HEK293 (cell line): ENCODE results near the gene THRAP3.

ENCODE experiments used
- ATF2 ChIP-seq: fragments of 450-650 bp; formaldehyde crosslinking; IDR thresholded peaks from 2 replicates; pipeline ENCODE4 v1.5.1; 2016; ENCODE audit warnings: missing biosample characterization, missing genetic modification characterization, low read depth
- CTCF ChIP-seq: fragments of 450-650 bp; formaldehyde crosslinking; IDR thresholded peaks from 2 replicates; pipeline ENCODE4 v1.5.1; 2016; ENCODE audit warnings: missing biosample characterization, missing genetic modification characterization
- REST ChIP-seq: fragments of 450-650 bp; formaldehyde crosslinking; IDR thresholded peaks from 2 replicates; pipeline ENCODE4 v1.5.1; 2016; ENCODE audit warnings: missing biosample characterization, missing genetic modification characterization
- SP2 ChIP-seq: fragments of 450-650 bp; formaldehyde crosslinking; IDR thresholded peaks from 2 replicates; pipeline ENCODE4 v1.5.1; 2016; ENCODE audit warnings: missing biosample characterization, missing genetic modification characterization
- ZBTB10 ChIP-seq: fragments of 450-650 bp; formaldehyde crosslinking; IDR thresholded peaks from 2 replicates; pipeline ENCODE4 v1.5.1; 2016; ENCODE audit warnings: missing biosample characterization, missing genetic modification characterization
- ZBTB21 ChIP-seq: fragments of 450-650 bp; formaldehyde crosslinking; IDR thresholded peaks from 2 replicates; pipeline ENCODE4 v1.5.1; 2017; ENCODE audit warnings: missing biosample characterization, missing genetic modification characterization
- ZBTB8A ChIP-seq: fragments of 450-650 bp; formaldehyde crosslinking; IDR thresholded peaks from 2 replicates; pipeline ENCODE4 v1.5.1; 2016; ENCODE audit warnings: missing biosample characterization, missing genetic modification characterization
- ZNF133 ChIP-seq: fragments of 450-650 bp; formaldehyde crosslinking; IDR thresholded peaks from 2 replicates; pipeline ENCODE4 v1.5.1; 2016; ENCODE audit warnings: missing biosample characterization, missing genetic modification characterization
- ZNF138 ChIP-seq: fragments of 450-650 bp; formaldehyde crosslinking; IDR thresholded peaks from 2 replicates; pipeline ENCODE4 v1.5.1; 2016; ENCODE audit warnings: missing biosample characterization, missing genetic modification characterization, borderline replicate concordance
- ZNF221 ChIP-seq: fragments of 450-650 bp; formaldehyde crosslinking; IDR thresholded peaks from 2 replicates; pipeline ENCODE4 v1.5.1; 2017; ENCODE audit warnings: missing biosample characterization, missing genetic modification characterization, borderline replicate concordance
- ZNF76 ChIP-seq: fragments of 450-650 bp; formaldehyde crosslinking; IDR thresholded peaks from 2 replicates; pipeline ENCODE4; 2016; ENCODE audit warnings: low read depth, missing biosample characterization, missing genetic modification characterization, borderline replicate concordance

GRCh38 chr1:36284517-36284916 is 60.3 kb downstream of the THRAP3 start:
- TF ChIP-seq CTCF (tag by site-specific recombination): no peak
- no peak for TF ChIP-seq ZNF133 (tag by site-specific recombination)
- no peak for TF ChIP-seq SP2 (tag by site-specific recombination)
- TF ChIP-seq REST (tag by site-specific recombination): no peak
- no peak for TF ChIP-seq ZNF76 (tag by site-specific recombination)
- TF ChIP-seq ATF2 (tag by site-specific recombination): no peak
- no peak for TF ChIP-seq ZBTB10 (tag by site-specific recombination)
- no peak for TF ChIP-seq ZBTB8A
- no peak for TF ChIP-seq ZNF138 (tag by site-specific recombination)
- TF ChIP-seq ZNF221 (tag by site-specific recombination): no peak
- TF ChIP-seq ZBTB21 (tag by site-specific recombination): no peak
